GM12878 (cell line): ENCODE results near the gene PTPRN2. TPM values are rescaled to one million over a fixed set of nuclear protein-coding genes. Genes with fewer than 3 reads are reported as not detected.

Experiments
- ATAC-seq: fragments of 200-7000 bp; cut with Tn5 transposase; 3 replicates; pipeline ENCODE4 v1.9.1; 2020; ENCODE audit warnings: mild to moderate bottlenecking, moderate library complexity
- BruUV-seq: library from RNA; stranded (reverse); fragments of 400-500 nt; replicated peaks from 2 replicates; lab custom pipeline; 2021; lab: Mats Ljungman, UMichigan
- CTCF ChIA-PET: fragments of 300-600 bp; sonication (Branson Sonifier 250); formaldehyde crosslinking; extraction: SDS; loops from one replicate; lab custom pipeline; 2021; ENCODE audit warnings: inconsistent platforms; lab: Yijun Ruan, JAX
- POLR2A ChIA-PET: fragments of 350-600 bp; formaldehyde crosslinking; extraction: SDS; loops from one replicate; lab custom pipeline; 2021; ENCODE audit warnings: inconsistent platforms; lab: Charles Lee
- RAD21 ChIA-PET: fragments of 300-600 bp; sonication (Branson Sonifier 250); formaldehyde crosslinking; loops from one replicate; lab custom pipeline; 2023; ENCODE audit warnings: antibody characterized with exemption; ENCODE audit not compliant: unreplicated experiment; lab: Charles Lee
- SMC1A ChIA-PET: fragments of 300-600 bp; sonication (Branson Sonifier 250); formaldehyde crosslinking; loops from one replicate; lab custom pipeline; 2023; ENCODE audit not compliant: unreplicated experiment, uncharacterized antibody; lab: Charles Lee
- DNase-seq: peaks from one replicate; pipeline ENCODE4 v3.0.0-alpha.2; 2011; ENCODE audit warnings: low read depth, low spot score
- FAIRE-seq: peaks from 3 replicates; lab custom pipeline; 2011; peaks lifted over from hg19 to GRCh38; lab: Jason Lieb, UNC
- H2AFZ ChIP-seq: 2 replicates; pipeline ENCODE4 v1.6.0; 2011; ENCODE audit warnings: low read depth, low read length, control low read depth; ENCODE audit not compliant: control insufficient read depth
- H3K27ac ChIP-seq: 2 replicates; pipeline ENCODE4 v1.5.1; 2011; ENCODE audit warnings: control low read depth; ENCODE audit not compliant: control insufficient read depth, insufficient read depth
- H3K27me3 ChIP-seq, 2 experiments: replicated peaks in 1 of 2; 2 replicates each; pipeline versions ENCODE4 v1.6.0 to v1.6.1; 2011; ENCODE audit warnings: low read length in 1 of 2; ENCODE audit not compliant: control insufficient read depth in 2 of 2, insufficient read depth in 2 of 2
- H3K36me3 ChIP-seq, 2 experiments: 2 replicates each; pipeline ENCODE4 v1.5.1; 2011; ENCODE audit warnings: low read length in 1 of 2; ENCODE audit not compliant: control insufficient read depth in 2 of 2, insufficient read depth in 2 of 2
- H3K4me1 ChIP-seq: 2 replicates; pipeline ENCODE4 v1.6.1; 2011; ENCODE audit warnings: mild to moderate bottlenecking, low read length, moderate library complexity, mixed read lengths; ENCODE audit not compliant: control insufficient read depth, insufficient read depth
- H3K4me2 ChIP-seq: 2 replicates; pipeline ENCODE4 v1.6.0; 2011; ENCODE audit warnings: control low read depth; ENCODE audit not compliant: control insufficient read depth, insufficient read depth
- H3K4me3 ChIP-seq: fragments of 200-600 bp; sonication (generic); 2 replicates; pipeline ENCODE4 v1.5.1; 2016
- H3K79me2 ChIP-seq: 2 replicates; pipeline ENCODE4 v1.6.0; 2011; ENCODE audit warnings: low read length; ENCODE audit not compliant: control insufficient read depth, insufficient read depth
- H3K9ac ChIP-seq: 2 replicates; pipeline ENCODE4 v1.8.0; 2011; ENCODE audit warnings: low read length, control low read depth, mixed read lengths; ENCODE audit not compliant: control insufficient read depth, insufficient read depth
- H3K9me3 ChIP-seq: replicated peaks from 3 replicates; pipeline ENCODE4 v1.5.1; 2011; ENCODE audit warnings: mild to moderate bottlenecking, low read length; ENCODE audit not compliant: control insufficient read depth, insufficient read depth
- H4K20me1 ChIP-seq: 2 replicates; pipeline ENCODE4 v1.6.0; 2011; ENCODE audit not compliant: control insufficient read depth, insufficient read depth
- ATF2 ChIP-seq: IDR thresholded peaks from 2 replicates; pipeline ENCODE4 v1.6.1; 2012; ENCODE audit warnings: low read length, inconsistent platforms
- ATF7 ChIP-seq: fragments of 450-650 bp; IDR thresholded peaks from 2 replicates; pipeline ENCODE4 v1.6.1; 2016; ENCODE audit warnings: low read depth, mild to moderate bottlenecking
- EGR1 ChIP-seq, 2 experiments: IDR thresholded peaks; 1 replicate in 1 of 2; 2 replicates in 1 of 2; pipeline ENCODE4 v1.6.1; 2011 to 2012; ENCODE audit warnings: low read depth in 2 of 2, low read length in 2 of 2, borderline replicate concordance in 1 of 2, mild to moderate bottlenecking in 1 of 2, moderate library complexity in 1 of 2
- ELK1 ChIP-seq: IDR thresholded peaks from 2 replicates; pipeline ENCODE4 v1.6.1; 2012; ENCODE audit warnings: low read depth, low read length, improper control_type of control experiment
- GABPA ChIP-seq: IDR thresholded peaks from 2 replicates; pipeline ENCODE4 v1.6.1; 2014; ENCODE audit warnings: antibody characterized with exemption, low read depth, mild to moderate bottlenecking, inconsistent platforms
- IKZF1 ChIP-seq: fragments of 450-650 bp; conservative IDR thresholded peaks from 2 replicates; pipeline ENCODE4 v1.6.1; 2017; ENCODE audit warnings: antibody characterized with exemption, mild to moderate bottlenecking
- JUNB ChIP-seq: IDR thresholded peaks from 2 replicates; pipeline ENCODE4 v1.6.1; 2016; ENCODE audit warnings: antibody characterized with exemption, mild to moderate bottlenecking
- MTA2 ChIP-seq: fragments of 450-650 bp; IDR thresholded peaks from 2 replicates; pipeline ENCODE4 v1.6.1; 2016; ENCODE audit warnings: low read depth, mild to moderate bottlenecking, moderate library complexity
- NFIC ChIP-seq: IDR thresholded peaks from 2 replicates; pipeline ENCODE4 v1.6.1; 2012; ENCODE audit warnings: low read depth, mild to moderate bottlenecking, inconsistent platforms, low read length, moderate library complexity
- NFYB ChIP-seq: IDR thresholded peaks from 2 replicates; pipeline ENCODE4 v1.6.1; 2011; ENCODE audit warnings: low read depth, mild to moderate bottlenecking, low read length, improper control_type of control experiment, moderate library complexity; ENCODE audit not compliant: insufficient read depth
- NR2C1 ChIP-seq: fragments of 450-650 bp; IDR thresholded peaks from 2 replicates; pipeline ENCODE4 v1.6.1; 2017; ENCODE audit warnings: antibody characterized with exemption, mild to moderate bottlenecking, moderate library complexity
- RAD21 ChIP-seq: IDR thresholded peaks from 2 replicates; pipeline ENCODE4 v1.6.1; 2011; ENCODE audit warnings: mild to moderate bottlenecking, low read depth, low read length, moderate library complexity; ENCODE audit not compliant: insufficient read depth
- SP1 ChIP-seq: IDR thresholded peaks from one replicate; pipeline ENCODE4 v1.6.1; 2011; ENCODE audit warnings: low read depth, low read length
- SREBF1 ChIP-seq: IDR thresholded peaks from 2 replicates; pipeline ENCODE4 v1.6.1; 2012; ENCODE audit warnings: mild to moderate bottlenecking, low read length
- TARDBP ChIP-seq: IDR thresholded peaks from 2 replicates; pipeline ENCODE4 v1.6.1; 2016; ENCODE audit warnings: borderline replicate concordance
- ZNF384 ChIP-seq: IDR thresholded peaks from 2 replicates; pipeline ENCODE4 v1.6.1; 2012; ENCODE audit warnings: low read depth, mild to moderate bottlenecking, low read length, improper control_type of control experiment, borderline replicate concordance
- whole genome bisulfite sequencing: methylation state at CpG from one replicate; pipeline ENCODE4 v1.1.6; 2016; ENCODE audit warnings: low lambda C conversion rate; ENCODE audit not compliant: insufficient replicate concordance, insufficient coverage; ENCODE audit errors: missing lambda C conversion rate; 5-methylcytosine and 5-hydroxymethylcytosine counted together
- in situ Hi-C: fragments of 300-500 bp; cut with MboI; formaldehyde crosslinking; loops from 9 replicates; pipeline ENCODE4 v1.14.3; 2018; ENCODE audit warnings: mixed read lengths
- intact Hi-C: fragments of 100-400 bp; cut with micrococcal nuclease; formaldehyde crosslinking; loops from one replicate; pipeline ENCODE4 v1.14.2; 2022; ENCODE audit not compliant: unreplicated experiment
- polyA plus RNA-seq, 11 experiments: library from polyadenylated mRNA; depleted of rRNA in 4 of 11; unstranded in 6 of 11; stranded (reverse) in 5 of 11; fragments of >200 nt; fragmentation: Nextera tagmentation in 4 of 11; fragmentation: Illumina TruSeq in 1 of 11; extraction: Ambion mirVana in 4 of 11; extraction: Trizol in 1 of 11; gene quantifications; 1 replicate in 1 of 11; 2 replicates in 10 of 11; pipeline versions ENCODE4 v1.2.1 to v1.2.3, GENCODE V29; 2011 to 2016; ENCODE audit warnings: inconsistent platforms in 2 of 11, missing spikeins in 2 of 11, low read depth in 1 of 11
- total RNA-seq, 4 experiments: library from RNA; depleted of rRNA in 3 of 4; stranded (reverse); fragments of >200 nt in 3 of 4; fragmentation: Illumina TruSeq in 1 of 4; extraction: Trizol in 1 of 4; gene quantifications; 2 replicates each; pipeline versions ENCODE4 v1.2.1 to v1.2.3, GENCODE V29; 2013 to 2021

PTPRN2 gene
- total and polyA plus RNA-seq, 10 of the 15 experiments (the other 5 are each of a cell fraction or from before 2014, with no cell fraction given) = 5.4 TPM; not detected in 9

GRCh38 chr7:158447506-158448171, 140.0 kb downstream of the PTPRN2 start:
- CTCF ChIA-PET = no interaction called here

GRCh38 chr7:158447151-158447505, 140.5 kb downstream of the PTPRN2 start:
- 70% methylated on average over 6 of the region's 6 CpGs for WGBS
- CTCF ChIA-PET = no interaction called here
- intact Hi-C loops = no loop called here

More at GRCh38 chr7:158447506-158448171, 140.0 kb downstream of the PTPRN2 start:
- TF ChIP-seq TARDBP (no peak), NFIC (no peak)
- SMC1A ChIA-PET = no interaction called here
- intact Hi-C loops = no loop called here
- DNase-seq (no peak), FAIRE-seq (no peak), ATAC-seq (no peak)
- Histone ChIP-seq H3K79me2 (no peaks in the 10 kb centered on the region), H3K9me3 (no peaks in the 10 kb centered on the region; the same call in 2 of the 3 replicates), H3K4me1 (no peaks in the 10 kb centered on the region), H4K20me1 (no peaks in the 10 kb centered on the region), H3K27me3 (no peaks in the 10 kb centered on the region), H2AFZ (no peak overlapping the region), H3K36me3 (no peaks in the 10 kb centered on the region), H3K27ac (no peak overlapping the region), H3K4me3 (no peak overlapping the region), H3K9ac (no peak overlapping the region), H3K4me2 (no peak overlapping the region)
- BruUV-seq = no TSS peak
- in situ Hi-C loops = no loop called here
- 67% methylated on average over 29 of the region's 29 CpGs for WGBS
- POLR2A ChIA-PET = no interaction called here
- RAD21 ChIA-PET = no interaction called here

More at GRCh38 chr7:158447151-158447505, 140.5 kb downstream of the PTPRN2 start:
- DNase-seq (no peak), ATAC-seq (no peak), FAIRE-seq (no peak)
- ChIA-PET SMC1A (no interaction called here), RAD21 (no interaction called here), POLR2A (no interaction called here)
- H3K36me3 ChIP-seq = no peaks in the 10 kb centered on the region
- H2AFZ ChIP-seq = no peak overlapping the region
- H3K4me2 ChIP-seq = no peak overlapping the region
- no peaks in the 10 kb centered on the region for H3K27me3 ChIP-seq
- no peaks in the 10 kb centered on the region for H4K20me1 ChIP-seq
- H3K4me3 ChIP-seq = no peak overlapping the region
- H3K27ac ChIP-seq = no peak overlapping the region
- no peaks in the 10 kb centered on the region for H3K4me1 ChIP-seq
- no peaks in the 10 kb centered on the region; the same call in 2 of the 3 replicates for H3K9me3 ChIP-seq
- TF ChIP-seq NFYB = no peak
- TF ChIP-seq EGR1 (IDR thresholded peaks at IDR 0.05; ENCODE audit: borderline replicate concordance in 1 of 2, low read depth in 2 of 2, low read length in 2 of 2) = no peak
- no peak for TF ChIP-seq SP1
- TF ChIP-seq RAD21 = no peak
- TF ChIP-seq IKZF1 = no peak
- no peak for TF ChIP-seq GABPA
- no peak for TF ChIP-seq SREBF1
- no peak for TF ChIP-seq ATF7
- no peak for TF ChIP-seq MTA2
- no peak for TF ChIP-seq ELK1
- no peak for TF ChIP-seq JUNB
- no peak for TF ChIP-seq ATF2
- no peak for TF ChIP-seq NR2C1
- no peak for TF ChIP-seq ZNF384
- in situ Hi-C loops = no loop called here
- no TSS peak for BruUV-seq
- no peak overlapping the region for H3K9ac ChIP-seq
- no peaks in the 10 kb centered on the region for H3K79me2 ChIP-seq
